ENCODE data around the gene TXNDC5.

GRCh38 chr6:7902221-7902620, 8.4 kb downstream of the TXNDC5 start:
- TF ChIP-seq POLR2AphosphoS5 (IDR thresholded peaks at IDR 0.05; ENCODE audit: borderline replicate concordance, low read depth, low read length) (no peak), EZH2 (IDR thresholded peaks at IDR 0.05) (no peak), FOXP2 (optimal IDR thresholded peaks at IDR 0.05; ENCODE audit: control extremely low read depth, extremely low read length, insufficient read depth) (no peak)

Data from SK-N-MC (cell line).